Calu3 (cell line): ENCODE data around the gene FERMT3. TPM values are rescaled to one million over a fixed set of nuclear protein-coding genes. Genes with fewer than 3 reads are reported as not detected.

ENCODE experiments used
- BruUV-seq: library from RNA; stranded (reverse); fragments of 400-500 nt; replicated peaks from 2 replicates; lab custom pipeline; 2021; lab: Mats Ljungman, UMichigan
- CTCF ChIA-PET: fragments of 300-600 bp; sonication (Branson Sonifier 250); formaldehyde crosslinking; loops from one replicate; lab custom pipeline; 2022; ENCODE audit warnings: antibody characterized with exemption; lab: Charles Lee
- DNase-seq: peaks from one replicate; pipeline ENCODE4 v3.0.0; 2022
- H3K27ac Mint-ChIP-seq: one replicate; pipeline ENCODE4 v1.8.0; 2022; ENCODE audit warnings: mixed read lengths; ENCODE audit not compliant: unreplicated experiment
- H3K27me3 Mint-ChIP-seq: one replicate; pipeline ENCODE4 v1.8.0; 2022; ENCODE audit warnings: mixed read lengths; ENCODE audit not compliant: unreplicated experiment
- H3K36me3 Mint-ChIP-seq: one replicate; pipeline ENCODE4 v1.8.0; 2022; ENCODE audit warnings: mild to moderate bottlenecking, moderate library complexity, mixed read lengths; ENCODE audit not compliant: insufficient read depth, unreplicated experiment
- H3K4me1 Mint-ChIP-seq: one replicate; pipeline ENCODE4 v1.8.0; 2022; ENCODE audit warnings: mild to moderate bottlenecking, low read depth, mixed read lengths; ENCODE audit not compliant: unreplicated experiment
- H3K4me3 Mint-ChIP-seq: one replicate; pipeline ENCODE4 v1.8.0; 2022; ENCODE audit warnings: mild to moderate bottlenecking, low read depth, moderate library complexity, mixed read lengths; ENCODE audit not compliant: unreplicated experiment
- H3K9me3 Mint-ChIP-seq: one replicate; pipeline ENCODE4 v1.8.0; 2022; ENCODE audit warnings: low read depth, mixed read lengths; ENCODE audit not compliant: unreplicated experiment
- CTCF ChIP-seq: fragments of 200-600 bp; IDR thresholded peaks from one replicate; pipeline ENCODE4 v1.8.0; 2022; ENCODE audit warnings: antibody characterized with exemption; ENCODE audit not compliant: unreplicated experiment
- intact Hi-C: fragments of 100-400 bp; cut with micrococcal nuclease; formaldehyde crosslinking; loops from one replicate; pipeline ENCODE4 v1.10.0; 2022; ENCODE audit not compliant: unreplicated experiment
- total RNA-seq: library from RNA; stranded (reverse); gene quantifications from 2 replicates; pipeline ENCODE4 v1.2.3, GENCODE V29; 2022

Gene FERMT3
- total RNA-seq, 1 experiment from 2014 or later, result 16.6 TPM

GRCh38 chr11:64185175-64185692, 21.3 kb upstream of the FERMT3 start:
- TSS peak; percentile 67 for BruUV-seq
- Mint-ChIP-seq H3K27ac (no peak overlapping the region), H3K36me3 (peaks cover 26% of the 10 kb centered on the region), H3K9me3 (no peaks in the 10 kb centered on the region), H3K4me1 (peaks cover 31% of the 10 kb centered on the region), H3K27me3 (no peaks in the 10 kb centered on the region), H3K4me3 (no peak overlapping the region)
- intact Hi-C loops, result loop anchor here (2.0 kb wide), 1 partner anchor 52 kb away; no protein-coding TSS in a partner anchor
- CTCF ChIA-PET, result interaction anchor here (0.5 to 1.4 kb wide), 9 partner anchors 19 to 754 kb away, joined by 3 to 12 read pairs (median 4); partner anchors contain the start of genes PRDX5 and TRMT112
- no peak for TF ChIP-seq CTCF
- peak; percentile 74 for DNase-seq

- CTCF ChIA-PET, result interaction anchor here (0.5 to 1.4 kb wide), 10 partner anchors 19 to 1330 kb away, joined by 3 to 12 read pairs (median 4); partner anchors contain the start of genes PRDX5 and TRMT112
These were observed 20.6 kb upstream of the FERMT3 start, which contains the start of gene STIP1 for GRCh38 chr11:64185693-64186491. TSS of gene STIP1 (plus strand) at chr11:64186171. CDS start at chr11:64186262, 91 bp downstream.

GRCh38 chr11:64186492-64187165, 19.9 kb upstream of the FERMT3 start:
- Mint-ChIP-seq H3K4me3 (no peak overlapping the region), H3K27ac (no peak overlapping the region), H3K36me3 (peaks cover 33% of the 10 kb centered on the region), H3K9me3 (no peaks in the 10 kb centered on the region), H3K4me1 (peaks cover 20% of the 10 kb centered on the region), H3K27me3 (no peaks in the 10 kb centered on the region)
- CTCF ChIA-PET, result interaction anchor here (0.6 to 1.2 kb wide), 3 partner anchors 33 to 169 kb away, joined by 3 to 12 read pairs (median 4); no protein-coding TSS in a partner anchor
- TF ChIP-seq CTCF, result no peak
- intact Hi-C loops, result no loop called here
- DNase-seq, result no peak
- no TSS peak for BruUV-seq

More at GRCh38 chr11:64185693-64186491, 20.6 kb upstream of the FERMT3 start, which contains the start of gene STIP1:
- peak; percentile 97 for DNase-seq
- TF ChIP-seq CTCF, result no peak
- Mint-ChIP-seq H3K4me3 (no peak within 1 kb of the TSS), H3K36me3 (peaks cover 31% of the 10 kb centered on the region), H3K27ac (no peak within 1 kb of the TSS), H3K4me1 (peaks cover 28% of the 10 kb centered on the region), H3K9me3 (no peaks in the 10 kb centered on the region), H3K27me3 (no peaks in the 10 kb centered on the region)
- BruUV-seq, result no TSS peak
- intact Hi-C loops, result loop anchor here (2.0 kb wide), 1 partner anchor 51 kb away; no protein-coding TSS in a partner anchor

- BruUV-seq, result no TSS peak
- H3K4me1 Mint-ChIP-seq, result peaks cover 7% of the 10 kb centered on the region
- TF ChIP-seq CTCF, result no peak
- no peak for DNase-seq
- no peak overlapping the region for H3K4me3 Mint-ChIP-seq
- peaks cover 73% of the 10 kb centered on the region for H3K36me3 Mint-ChIP-seq
- intact Hi-C loops, result no loop called here
- H3K27ac Mint-ChIP-seq, result no peak overlapping the region
- H3K27me3 Mint-ChIP-seq, result no peaks in the 10 kb centered on the region
- no peaks in the 10 kb centered on the region for H3K9me3 Mint-ChIP-seq
- CTCF ChIA-PET, result no interaction called here
These were observed 14.1 kb upstream of the FERMT3 start for GRCh38 chr11:64192434-64192833.
